ENCODE results near the gene OR12D1. TPM values are rescaled to one million over a fixed set of nuclear protein-coding genes. Genes with fewer than 3 reads are reported as not detected.
"Not testable (repeated sequence)": the region's sequence is repeated elsewhere in the genome, so short reads cannot be mapped to it uniquely, and the experiment has no call there.

Gene OR12D1
- total RNA-seq, 1 donor from 2014 or later, result not detected

- DNase-seq (ENCODE audit: low spot score in 2 of 2), result no peak
- Histone ChIP-seq H3K4me1 (no peaks in the 10 kb centered on the region), H3K4me3 (no peak overlapping the region), H3K27me3 (no peaks in the 10 kb centered on the region), H3K9me3 (no peaks in the 10 kb centered on the region), H3K27ac (no peak overlapping the region), H3K36me3 (no peaks in the 10 kb centered on the region)
- intact Hi-C loops (cut with DNase I), result no loop called here
- no peak for TF ChIP-seq CTCF (IDR thresholded peaks at IDR 0.05)
Observed at GRCh38 chr6:29426654-29427053, 11.9 kb downstream of the OR12D1 start.

GRCh38 chr6:29436730-29437129 lies 22.0 kb downstream of the OR12D1 start:
- H3K27ac ChIP-seq; H3K4me1 ChIP-seq; DNase-seq (ENCODE audit: low spot score in 2 of 2); H3K9me3 ChIP-seq; H3K4me3 ChIP-seq; H3K27me3 ChIP-seq; H3K36me3 ChIP-seq; intact Hi-C loops (cut with DNase I): not testable (repeated sequence)

- TF ChIP-seq CTCF (IDR thresholded peaks at IDR 0.05), result no peak
- intact Hi-C loops (cut with DNase I), result no loop called here
- no peak within 1 kb of the TSS for H3K4me3 ChIP-seq
- no peaks in the 10 kb centered on the region for H3K9me3 ChIP-seq
- no peaks in the 10 kb centered on the region for H3K27me3 ChIP-seq
- H3K27ac ChIP-seq, result no peak within 1 kb of the TSS
- no peaks in the 10 kb centered on the region for H3K36me3 ChIP-seq
- no peaks in the 10 kb centered on the region for H3K4me1 ChIP-seq
- no peak for DNase-seq (ENCODE audit: low spot score in 2 of 2)
Observed at GRCh38 chr6:29439006-29439405, 24.3 kb downstream of the OR12D1 start, which contains the start of gene OR10C1. OR10C1 (plus strand) TSS chr6:29439306; CDS start chr6:29440016, 710 bp downstream.

GRCh38 chr6:29442719-29443118 lies 28.0 kb downstream of the OR12D1 start:
- H3K36me3 ChIP-seq, result no peaks in the 10 kb centered on the region
- no peak for DNase-seq (ENCODE audit: low spot score in 2 of 2)
- H3K27ac ChIP-seq, result no peak overlapping the region
- intact Hi-C loops (cut with DNase I), result no loop called here
- H3K4me3 ChIP-seq, result no peak overlapping the region
- H3K9me3 ChIP-seq, result no peaks in the 10 kb centered on the region
- H3K4me1 ChIP-seq, result no peaks in the 10 kb centered on the region
- no peaks in the 10 kb centered on the region for H3K27me3 ChIP-seq
- TF ChIP-seq CTCF (IDR thresholded peaks at IDR 0.05), result no peak

- H3K27ac ChIP-seq; intact Hi-C loops (cut with DNase I); DNase-seq (ENCODE audit: low spot score in 2 of 2); H3K9me3 ChIP-seq; H3K4me3 ChIP-seq; H3K4me1 ChIP-seq; H3K27me3 ChIP-seq; H3K36me3 ChIP-seq: not testable (repeated sequence)
Observed at GRCh38 chr6:29444031-29444430, 29.3 kb downstream of the OR12D1 start.

GRCh38 chr6:29447670-29448069 lies 32.9 kb downstream of the OR12D1 start:
- Histone ChIP-seq H3K4me3 (no peak overlapping the region), H3K36me3 (no peaks in the 10 kb centered on the region), H3K9me3 (no peaks in the 10 kb centered on the region), H3K27me3 (no peaks in the 10 kb centered on the region), H3K27ac (no peak overlapping the region), H3K4me1 (no peaks in the 10 kb centered on the region)
- TF ChIP-seq CTCF (IDR thresholded peaks at IDR 0.05), result no peak
- DNase-seq (ENCODE audit: low spot score in 2 of 2), result no peak
- intact Hi-C loops (cut with DNase I), result no loop called here

- DNase-seq (ENCODE audit: low spot score in 2 of 2), result no peak
- no peak for TF ChIP-seq CTCF (IDR thresholded peaks at IDR 0.05)
- Histone ChIP-seq H3K4me1 (no peaks in the 10 kb centered on the region), H3K4me3 (no peak overlapping the region), H3K27ac (no peak overlapping the region), H3K27me3 (no peaks in the 10 kb centered on the region), H3K36me3 (no peaks in the 10 kb centered on the region), H3K9me3 (no peaks in the 10 kb centered on the region)
- intact Hi-C loops (cut with DNase I), result no loop called here
Observed at GRCh38 chr6:29451471-29452193, 36.9 kb downstream of the OR12D1 start.

Measured in ascending aorta (tissue), 2 donors.